Gastrocnemius medialis (tissue), 4 donors: ENCODE results near the gene ST6GALNAC4.

Experiments used
- POLR2A ChIP-seq, 2 donors: fragments of 450-650 bp; IDR thresholded peaks; one replicate each; pipeline ENCODE4 v1.6.1; 2017; ENCODE audit warnings: antibody characterized with exemption in 2 of 2, mild to moderate bottlenecking in 2 of 2, moderate library complexity in 2 of 2
- TF ChIP-seq, protein P1 (sequence below), 5 experiments: fragments of 450-650 bp in 3 of 5; fragments of 200-600 bp in 2 of 5; sonication (generic) in 2 of 5; IDR thresholded peaks in 4 of 5; conservative IDR thresholded peaks in 1 of 5; 1 replicate in 4 of 5; 2 replicates in 1 of 5; pipeline ENCODE4 v1.5.1; 2016 to 2019; ENCODE audit warnings: antibody characterized with exemption in 5 of 5, mild to moderate bottlenecking in 3 of 5, moderate library complexity in 3 of 5

DNA sequence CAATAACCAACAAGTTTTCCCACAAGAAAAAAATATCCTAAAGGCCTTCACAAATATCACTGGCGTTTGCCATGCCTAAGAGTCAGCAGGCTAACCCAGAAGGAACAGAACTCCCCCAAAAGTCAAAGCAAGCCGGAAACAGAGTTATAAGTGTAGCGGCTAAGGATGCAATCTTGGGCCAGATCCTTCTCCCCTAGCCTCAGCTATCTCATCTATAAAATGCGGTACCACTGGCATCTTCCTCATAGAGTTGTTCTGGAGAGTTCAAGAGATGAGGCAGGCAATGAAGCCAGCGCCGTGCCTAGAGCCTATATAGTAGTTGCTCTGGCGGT, 20.2 kb upstream of the ST6GALNAC4 start:
- TF ChIP-seq, protein P1, sequence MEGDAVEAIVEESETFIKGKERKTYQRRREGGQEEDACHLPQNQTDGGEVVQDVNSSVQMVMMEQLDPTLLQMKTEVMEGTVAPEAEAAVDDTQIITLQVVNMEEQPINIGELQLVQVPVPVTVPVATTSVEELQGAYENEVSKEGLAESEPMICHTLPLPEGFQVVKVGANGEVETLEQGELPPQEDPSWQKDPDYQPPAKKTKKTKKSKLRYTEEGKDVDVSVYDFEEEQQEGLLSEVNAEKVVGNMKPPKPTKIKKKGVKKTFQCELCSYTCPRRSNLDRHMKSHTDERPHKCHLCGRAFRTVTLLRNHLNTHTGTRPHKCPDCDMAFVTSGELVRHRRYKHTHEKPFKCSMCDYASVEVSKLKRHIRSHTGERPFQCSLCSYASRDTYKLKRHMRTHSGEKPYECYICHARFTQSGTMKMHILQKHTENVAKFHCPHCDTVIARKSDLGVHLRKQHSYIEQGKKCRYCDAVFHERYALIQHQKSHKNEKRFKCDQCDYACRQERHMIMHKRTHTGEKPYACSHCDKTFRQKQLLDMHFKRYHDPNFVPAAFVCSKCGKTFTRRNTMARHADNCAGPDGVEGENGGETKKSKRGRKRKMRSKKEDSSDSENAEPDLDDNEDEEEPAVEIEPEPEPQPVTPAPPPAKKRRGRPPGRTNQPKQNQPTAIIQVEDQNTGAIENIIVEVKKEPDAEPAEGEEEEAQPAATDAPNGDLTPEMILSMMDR (IDR thresholded peaks at IDR 0.05 in 4 of 5, conservative IDR thresholded peaks at IDR 0.05 in 1 of 5), result no peak
- no peak for TF ChIP-seq POLR2A (IDR thresholded peaks at IDR 0.05)
